Bronchial epithelial cell (primary cell): ENCODE results near the gene SERPINE1. TPM values are rescaled to one million over a fixed set of nuclear protein-coding genes. Genes with fewer than 3 reads are reported as not detected.

Experiments
- DNase-seq: peaks from one replicate; pipeline ENCODE4 v3.0.0-alpha.2; 2010; ENCODE audit warnings: low read depth
- FAIRE-seq: peaks from 2 replicates; lab custom pipeline; 2011; peaks lifted over from hg19 to GRCh38; lab: Jason Lieb, UNC
- H3K27me3 ChIP-seq: 2 replicates; pipeline ENCODE4 v1.5.1; 2011; ENCODE audit warnings: low read length; ENCODE audit not compliant: control insufficient read depth, insufficient read depth
- H3K36me3 ChIP-seq: 2 replicates; pipeline ENCODE4 v1.5.1; 2011; ENCODE audit warnings: low read length; ENCODE audit not compliant: control insufficient read depth, insufficient read depth
- H3K4me3 ChIP-seq: 2 replicates; pipeline ENCODE4 v1.5.1; 2011; ENCODE audit warnings: mild to moderate bottlenecking, low read depth, low read length, control low read depth
- CTCF ChIP-seq: IDR thresholded peaks from 2 replicates; pipeline ENCODE4 v1.5.1; 2011; ENCODE audit warnings: mild to moderate bottlenecking, moderate library complexity, low read length, control low read depth, inconsistent platforms; ENCODE audit not compliant: insufficient read depth, severe bottlenecking
- total RNA-seq: library from RNA; depleted of rRNA; stranded (reverse); fragments of >200 nt; gene quantifications from 2 replicates; pipeline ENCODE4 v1.2.1, GENCODE V29; 2014

The SERPINE1 gene
- total RNA-seq, 1 donor from 2014 or later = 54.2 TPM

- DNase-seq = no peak
- Histone ChIP-seq H3K27me3 (peaks cover 40% of the 10 kb centered on the region), H3K36me3 (no peaks in the 10 kb centered on the region), H3K4me3 (no peak overlapping the region)
- FAIRE-seq = no peak
- no peak for TF ChIP-seq CTCF
Observed at GRCh38 chr7:101179117-101179516, 52.2 kb downstream of the SERPINE1 start.

GRCh38 chr7:101179713-101180112 lies 52.8 kb downstream of the SERPINE1 start:
- no peak for TF ChIP-seq CTCF
- Histone ChIP-seq H3K4me3 (no peak overlapping the region), H3K36me3 (no peaks in the 10 kb centered on the region), H3K27me3 (peaks cover 34% of the 10 kb centered on the region)
- DNase-seq (no peak), FAIRE-seq (no peak)

GRCh38 chr7:101180130-101180755 lies 53.3 kb downstream of the SERPINE1 start, which contains the start of gene NAT16:
Gene NAT16, minus strand, starts transcription at chr7:101180293. Its CDS starts 5,486 bp downstream, at chr7:101174807.
- FAIRE-seq (no peak), DNase-seq (no peak)
- no peaks in the 10 kb centered on the region for H3K36me3 ChIP-seq
- peaks cover 30% of the 10 kb centered on the region for H3K27me3 ChIP-seq
- no peak for TF ChIP-seq CTCF
- no peak within 1 kb of the TSS for H3K4me3 ChIP-seq

- Histone ChIP-seq H3K27me3 (peaks cover 6% of the 10 kb centered on the region), H3K4me3 (no peak overlapping the region), H3K36me3 (no peaks in the 10 kb centered on the region)
- no peak for TF ChIP-seq CTCF
- DNase-seq (peak; percentile 28), FAIRE-seq (no peak)
Observed at GRCh38 chr7:101185258-101185839, 58.4 kb downstream of the SERPINE1 start.

- Histone ChIP-seq H3K36me3 (no peaks in the 10 kb centered on the region), H3K4me3 (no peak overlapping the region), H3K27me3 (no peaks in the 10 kb centered on the region)
- FAIRE-seq = no peak
- DNase-seq = no peak
- TF ChIP-seq CTCF = no peak
Observed at GRCh38 chr7:101186194-101186593, 59.3 kb downstream of the SERPINE1 start.
